Hepatic stellate cell (primary cell): Measurements from ENCODE around the gene DUOXA2.
"Not testable (repeated sequence)": the region's sequence is repeated elsewhere in the genome, so short reads cannot be mapped to it uniquely, and the experiment has no call there.

Experiments used
- DNase-seq: peaks from one replicate; pipeline ENCODE4 v3.0.0; 2011; ENCODE audit warnings: low spot score

DUOXA2 gene

GRCh38 chr15:45117308-45118130, 3.4 kb downstream of the DUOXA2 start:
- no peak for DNase-seq

- DNase-seq = peak; percentile 97
These were observed 4.0 kb downstream of the DUOXA2 start for GRCh38 chr15:45118131-45118588.

- no peak for DNase-seq
These were observed 4.9 kb downstream of the DUOXA2 start for GRCh38 chr15:45118996-45119395.

GRCh38 chr15:45120081-45120972, 6.2 kb downstream of the DUOXA2 start:
- DNase-seq = no peak

GRCh38 chr15:45121020-45121419, 6.9 kb downstream of the DUOXA2 start:
- DNase-seq = no peak

- DNase-seq = peak; percentile 88
These were observed 7.7 kb downstream of the DUOXA2 start for GRCh38 chr15:45121706-45122417.

GRCh38 chr15:45122719-45123118, 8.6 kb downstream of the DUOXA2 start:
- DNase-seq = no peak

GRCh38 chr15:45123397-45123796, 9.3 kb downstream of the DUOXA2 start:
- DNase-seq = no peak

- DNase-seq = no peak
These were observed 12.5 kb downstream of the DUOXA2 start for GRCh38 chr15:45126535-45127158.

GRCh38 chr15:45128971-45129639, 15.0 kb downstream of the DUOXA2 start:
- DNase-seq = no peak

- DNase-seq = no peak
These were observed 15.6 kb downstream of the DUOXA2 start, which contains the start of the genes DUOX1 and DUOXA1 for GRCh38 chr15:45129651-45130129. Gene DUOX1, plus strand, starts transcription at chr15:45129994. Its CDS starts 1,973 bp downstream, at chr15:45131967. Gene DUOXA1, minus strand, starts transcription at chr15:45129879. Its CDS starts 6,865 bp downstream, at chr15:45123014.

GRCh38 chr15:45130291-45131000, 16.3 kb downstream of the DUOXA2 start:
- no peak for DNase-seq

GRCh38 chr15:45131510-45131909, 17.4 kb downstream of the DUOXA2 start:
- DNase-seq = no peak

- DNase-seq = no peak
These were observed 18.9 kb downstream of the DUOXA2 start for GRCh38 chr15:45132844-45133560.

GRCh38 chr15:45133561-45133920, 19.4 kb downstream of the DUOXA2 start:
- no peak for DNase-seq

GRCh38 chr15:45134046-45134445, 19.9 kb downstream of the DUOXA2 start:
- no peak for DNase-seq

GRCh38 chr15:45134682-45135604, 20.8 kb downstream of the DUOXA2 start:
- DNase-seq = no peak

- DNase-seq = not testable (repeated sequence)
These were observed 21.7 kb downstream of the DUOXA2 start for GRCh38 chr15:45135705-45136377.
